SK-N-SH (cell line): ENCODE data around the gene MAST4. TPM values are rescaled to one million over a fixed set of nuclear protein-coding genes. Genes with fewer than 3 reads are reported as not detected.

Source experiments
- CTCF ChIA-PET: fragments of 300-600, 350-600 bp; formaldehyde crosslinking; extraction: SDS; loops from one replicate; lab custom pipeline; 2021; lab: Yijun Ruan, JAX
- POLR2A ChIA-PET: fragments of 350-600 bp; sonication (Branson Sonifier 250); formaldehyde crosslinking; extraction: SDS; loops from one replicate; lab custom pipeline; 2020; ENCODE audit warnings: antibody characterized with exemption, inconsistent platforms; lab: Yijun Ruan, JAX
- DNase-seq: peaks from one replicate; pipeline ENCODE4 v3.0.0; 2012
- H2AFZ ChIP-seq: fragments of 200-600 bp; sonication (generic); 2 replicates; pipeline ENCODE4 v1.8.1; 2016; ENCODE audit warnings: antibody characterized with exemption, mild to moderate bottlenecking, low read depth
- H3F3A ChIP-seq: fragments of 200-600 bp; sonication (generic); replicated peaks from 2 replicates; pipeline ENCODE3; 2016; ENCODE audit warnings: antibody characterized with exemption, mild to moderate bottlenecking; ENCODE audit not compliant: insufficient read depth
- H3K27ac ChIP-seq, 2 experiments: fragments of 200-500 bp in 1 of 2; fragments of 200-600 bp in 1 of 2; sonication (Bioruptor generic) in 1 of 2; sonication (generic), shearing (Covaris generic) in 1 of 2; 2 replicates each; pipeline versions ENCODE4 v1.5.1 to v1.6.1; 2014 to 2016; ENCODE audit warnings: low read depth in 2 of 2, inconsistent platforms in 1 of 2, low read length in 1 of 2, mild to moderate bottlenecking in 1 of 2, mixed read lengths in 1 of 2
- H3K27me3 ChIP-seq: fragments of 200-600 bp; sonication (generic), shearing (Covaris generic); 2 replicates; pipeline ENCODE4 v1.6.1; 2016; ENCODE audit warnings: mixed run types; ENCODE audit not compliant: insufficient read depth
- H3K36me3 ChIP-seq, 2 experiments: fragments of 200-500 bp in 1 of 2; fragments of 200-600 bp in 1 of 2; sonication (Bioruptor generic) in 1 of 2; sonication (generic) in 1 of 2; replicated peaks in 1 of 2; 2 replicates each; pipeline versions ENCODE3 to v1.5.1; 2014 to 2016; ENCODE audit warnings: low read length in 1 of 2, mild to moderate bottlenecking in 1 of 2; ENCODE audit not compliant: insufficient read depth in 2 of 2, control insufficient read depth in 1 of 2
- H3K4me1 ChIP-seq, 2 experiments: fragments of 200-500 bp in 1 of 2; fragments of 200-600 bp in 1 of 2; sonication (Bioruptor generic) in 1 of 2; sonication (generic), shearing (Covaris generic) in 1 of 2; 2 replicates each; pipeline versions ENCODE4 v1.5.1 to v1.6.1; 2014 to 2016; ENCODE audit warnings: low read depth in 1 of 2, low read length in 1 of 2, mixed run types in 1 of 2; ENCODE audit not compliant: insufficient read depth in 2 of 2, control insufficient read depth in 1 of 2
- H3K4me2 ChIP-seq: fragments of 200-600 bp; sonication (generic), shearing (Covaris generic); 2 replicates; pipeline ENCODE4 v1.6.1; 2017; ENCODE audit warnings: mixed run types
- H3K4me3 ChIP-seq, 2 experiments: fragments of 200-500 bp in 1 of 2; fragments of 200-600 bp in 1 of 2; sonication (Bioruptor generic) in 1 of 2; sonication (generic), shearing (Covaris generic) in 1 of 2; 2 replicates each; pipeline versions ENCODE4 v1.5.1 to v1.8.1; 2014 to 2016; ENCODE audit warnings: low read depth in 2 of 2, inconsistent platforms in 1 of 2, low read length in 1 of 2, mild to moderate bottlenecking in 1 of 2, mixed read lengths in 1 of 2, moderate library complexity in 1 of 2
- H3K79me2 ChIP-seq: fragments of 200-600 bp; sonication (generic); 2 replicates; pipeline ENCODE4 v1.8.1; 2017; ENCODE audit warnings: mild to moderate bottlenecking; ENCODE audit not compliant: insufficient read depth
- H3K9ac ChIP-seq: fragments of 200-600 bp; sonication (generic); 2 replicates; pipeline ENCODE4 v1.6.1; 2017; ENCODE audit warnings: mixed run types
- H3K9me2 ChIP-seq: fragments of 200-600 bp; sonication (generic); 2 replicates; pipeline ENCODE4 v1.6.1; 2017; ENCODE audit warnings: mixed run types
- H3K9me3 ChIP-seq: fragments of 200-600 bp; sonication (generic); 2 replicates; pipeline ENCODE4 v1.6.1; 2017; ENCODE audit warnings: mixed run types, mild to moderate bottlenecking, moderate library complexity
- H4K20me1 ChIP-seq: fragments of 200-600 bp; sonication (generic); 2 replicates; pipeline ENCODE4 v1.6.1; 2017; ENCODE audit warnings: mild to moderate bottlenecking, mixed run types; ENCODE audit not compliant: insufficient read depth
- EP300 ChIP-seq, 2 experiments: IDR thresholded peaks; 2 replicates each; pipeline versions ENCODE4 v1.4.0 to v1.6.1; 2012; ENCODE audit warnings: borderline replicate concordance in 1 of 2, low read depth in 1 of 2, low read length in 1 of 2
- FOSL2 ChIP-seq: IDR thresholded peaks from 2 replicates; pipeline ENCODE4 v1.4.0; 2012; ENCODE audit warnings: low read depth, mild to moderate bottlenecking, moderate library complexity, borderline replicate concordance
- GATA2 ChIP-seq: sonication (generic); formaldehyde crosslinking; IDR thresholded peaks from 2 replicates; pipeline ENCODE4 v1.5.0; 2020; ENCODE audit warnings: mild to moderate bottlenecking, missing genetic modification reagents
- MEF2A ChIP-seq: IDR thresholded peaks from 2 replicates; pipeline ENCODE4 v1.4.0; 2012; ENCODE audit warnings: low read depth, borderline replicate concordance
- RAD21 ChIP-seq: IDR thresholded peaks from 2 replicates; pipeline ENCODE4 v1.6.1; 2012; ENCODE audit warnings: mild to moderate bottlenecking, low read length
- TAF1 ChIP-seq: IDR thresholded peaks from 2 replicates; pipeline ENCODE4 v1.6.1; 2012; ENCODE audit warnings: low read depth, mild to moderate bottlenecking, low read length, moderate library complexity, borderline replicate concordance
- WGBS: methylation state at CpG from one replicate; pipeline ENCODE4 v1.1.6; 2017; ENCODE audit warnings: low lambda C conversion rate; 5-methylcytosine and 5-hydroxymethylcytosine counted together
- polyA plus RNA-seq, 3 experiments: library from polyadenylated mRNA; depleted of rRNA; stranded (reverse); fragments of >200 nt; gene quantifications; 2 replicates each; pipeline ENCODE4 v1.2.3, GENCODE V29; 2012
- TF ChIP-seq, protein P1 (sequence below): fragments of 200-600 bp; sonication (generic); IDR thresholded peaks from 2 replicates; pipeline ENCODE4 v1.6.1; 2017; ENCODE audit warnings: antibody characterized with exemption, mild to moderate bottlenecking, moderate library complexity
- TF ChIP-seq, protein P2 (sequence below): IDR thresholded peaks from 2 replicates; pipeline ENCODE4 v1.4.0; 2012; ENCODE audit warnings: low read depth
- TF ChIP-seq, protein P3 (sequence below): fragments of 150-350 bp; IDR thresholded peaks from 2 replicates; pipeline ENCODE4 v1.6.1; 2017; ENCODE audit warnings: antibody characterized with exemption, low read length, low read depth, borderline replicate concordance
- TF ChIP-seq, protein P4 (sequence below): IDR thresholded peaks from 2 replicates; pipeline ENCODE4 v1.4.0; 2012; ENCODE audit warnings: low read depth, borderline replicate concordance

The MAST4 gene
- polyA plus RNA-seq, 1 of the 3 experiments (the other 2 are of a cell fraction), result 2.2 TPM

DNA sequence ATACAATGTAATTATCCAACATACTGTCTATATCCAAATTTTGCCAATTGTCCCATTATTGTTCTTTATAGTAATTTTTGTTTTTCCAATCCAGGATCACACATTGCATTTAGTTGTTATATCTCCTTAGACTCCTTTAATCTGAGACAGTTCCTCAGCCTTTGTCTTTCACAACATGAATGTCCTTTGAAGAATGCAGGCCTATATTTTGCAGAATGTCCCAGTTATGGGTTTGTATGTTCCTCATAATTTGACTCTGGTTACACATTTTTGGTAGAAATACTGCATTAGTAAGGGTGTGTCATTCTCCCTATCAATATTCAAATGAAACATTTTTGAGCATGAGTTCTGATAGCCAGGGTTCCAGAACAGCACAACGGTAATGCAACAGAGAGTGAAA is 593.7 kb downstream of the MAST4 start:
- H3K9me3 ChIP-seq, result no peaks in the 10 kb centered on the region
- WGBS, result 80% methylated on average over 1 of the region's 1 CpG
- H3K27ac ChIP-seq, result no peak overlapping the region
- H3K4me3 ChIP-seq, result no peak overlapping the region
- H3K9me2 ChIP-seq, result no peaks in the 10 kb centered on the region
- H2AFZ ChIP-seq, result no peak overlapping the region
- H3K27me3 ChIP-seq, result no peaks in the 10 kb centered on the region
- H3K4me2 ChIP-seq, result no peak overlapping the region
- ChIA-PET CTCF (no interaction called here), POLR2A (no interaction called here)
- no peaks in the 10 kb centered on the region for H3F3A ChIP-seq
- H4K20me1 ChIP-seq, result no peaks in the 10 kb centered on the region
- no peaks in the 10 kb centered on the region for H3K79me2 ChIP-seq
- TF ChIP-seq FOSL2, result no peak
- H3K9ac ChIP-seq, result no peak overlapping the region
- H3K36me3 ChIP-seq, result no peaks in the 10 kb centered on the region
- no peak for DNase-seq
- no peaks in the 10 kb centered on the region for H3K4me1 ChIP-seq

DNA sequence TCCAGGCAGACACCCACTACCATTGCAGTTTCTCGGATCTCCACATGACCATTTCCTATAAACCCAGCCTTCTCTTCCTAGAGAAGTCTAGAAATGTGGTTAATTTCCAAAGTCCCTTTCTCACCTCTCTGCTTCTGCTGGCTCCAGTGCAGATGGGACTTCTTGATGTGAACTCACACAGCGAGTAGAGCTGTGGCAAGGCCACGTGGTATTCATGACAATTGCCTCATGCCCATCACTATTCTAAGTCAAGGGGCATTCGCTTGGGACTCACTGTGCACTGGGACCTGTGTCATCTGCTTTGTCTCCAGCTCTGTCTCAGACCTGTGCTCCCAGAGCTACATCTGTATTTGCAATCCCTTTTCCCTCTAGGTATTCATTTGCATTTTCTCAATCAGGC is 594.2 kb downstream of the MAST4 start:
- H3K27me3 ChIP-seq, result no peaks in the 10 kb centered on the region
- H3K4me3 ChIP-seq, result no peak overlapping the region
- no peaks in the 10 kb centered on the region; a peak in 1 of 4 replicates for H3K4me1 ChIP-seq
- no peaks in the 10 kb centered on the region for H3F3A ChIP-seq
- WGBS, result 41% methylated on average over 4 of the region's 4 CpGs
- no peak for DNase-seq
- H3K27ac ChIP-seq, result no peak overlapping the region
- H3K36me3 ChIP-seq, result no peaks in the 10 kb centered on the region
- ChIA-PET POLR2A (interaction anchor here (0.5 kb wide), 1 partner anchor 317 kb away, joined by 3 read pairs; no protein-coding TSS in a partner anchor), CTCF (interaction anchor here (1.2 kb wide), 1 partner anchor 41 kb away, joined by 3 read pairs; no protein-coding TSS in a partner anchor)
- no peaks in the 10 kb centered on the region for H3K9me3 ChIP-seq
- H2AFZ ChIP-seq, result no peak overlapping the region
- TF ChIP-seq EP300 (IDR thresholded peaks at IDR 0.05; ENCODE audit: borderline replicate concordance in 1 of 2, low read depth in 1 of 2, low read length in 1 of 2) (no peak), TAF1 (no peak), GATA2 (no peak), RAD21 (no peak), MEF2A (no peak)
- TF ChIP-seq, protein P1, sequence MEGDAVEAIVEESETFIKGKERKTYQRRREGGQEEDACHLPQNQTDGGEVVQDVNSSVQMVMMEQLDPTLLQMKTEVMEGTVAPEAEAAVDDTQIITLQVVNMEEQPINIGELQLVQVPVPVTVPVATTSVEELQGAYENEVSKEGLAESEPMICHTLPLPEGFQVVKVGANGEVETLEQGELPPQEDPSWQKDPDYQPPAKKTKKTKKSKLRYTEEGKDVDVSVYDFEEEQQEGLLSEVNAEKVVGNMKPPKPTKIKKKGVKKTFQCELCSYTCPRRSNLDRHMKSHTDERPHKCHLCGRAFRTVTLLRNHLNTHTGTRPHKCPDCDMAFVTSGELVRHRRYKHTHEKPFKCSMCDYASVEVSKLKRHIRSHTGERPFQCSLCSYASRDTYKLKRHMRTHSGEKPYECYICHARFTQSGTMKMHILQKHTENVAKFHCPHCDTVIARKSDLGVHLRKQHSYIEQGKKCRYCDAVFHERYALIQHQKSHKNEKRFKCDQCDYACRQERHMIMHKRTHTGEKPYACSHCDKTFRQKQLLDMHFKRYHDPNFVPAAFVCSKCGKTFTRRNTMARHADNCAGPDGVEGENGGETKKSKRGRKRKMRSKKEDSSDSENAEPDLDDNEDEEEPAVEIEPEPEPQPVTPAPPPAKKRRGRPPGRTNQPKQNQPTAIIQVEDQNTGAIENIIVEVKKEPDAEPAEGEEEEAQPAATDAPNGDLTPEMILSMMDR, result no peak
- TF ChIP-seq, protein P2, sequence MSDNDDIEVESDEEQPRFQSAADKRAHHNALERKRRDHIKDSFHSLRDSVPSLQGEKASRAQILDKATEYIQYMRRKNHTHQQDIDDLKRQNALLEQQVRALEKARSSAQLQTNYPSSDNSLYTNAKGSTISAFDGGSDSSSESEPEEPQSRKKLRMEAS, result no peak
- TF ChIP-seq, protein P3, sequence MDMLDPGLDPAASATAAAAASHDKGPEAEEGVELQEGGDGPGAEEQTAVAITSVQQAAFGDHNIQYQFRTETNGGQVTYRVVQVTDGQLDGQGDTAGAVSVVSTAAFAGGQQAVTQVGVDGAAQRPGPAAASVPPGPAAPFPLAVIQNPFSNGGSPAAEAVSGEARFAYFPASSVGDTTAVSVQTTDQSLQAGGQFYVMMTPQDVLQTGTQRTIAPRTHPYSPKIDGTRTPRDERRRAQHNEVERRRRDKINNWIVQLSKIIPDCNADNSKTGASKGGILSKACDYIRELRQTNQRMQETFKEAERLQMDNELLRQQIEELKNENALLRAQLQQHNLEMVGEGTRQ, result no peak
- TF ChIP-seq, protein P4, sequence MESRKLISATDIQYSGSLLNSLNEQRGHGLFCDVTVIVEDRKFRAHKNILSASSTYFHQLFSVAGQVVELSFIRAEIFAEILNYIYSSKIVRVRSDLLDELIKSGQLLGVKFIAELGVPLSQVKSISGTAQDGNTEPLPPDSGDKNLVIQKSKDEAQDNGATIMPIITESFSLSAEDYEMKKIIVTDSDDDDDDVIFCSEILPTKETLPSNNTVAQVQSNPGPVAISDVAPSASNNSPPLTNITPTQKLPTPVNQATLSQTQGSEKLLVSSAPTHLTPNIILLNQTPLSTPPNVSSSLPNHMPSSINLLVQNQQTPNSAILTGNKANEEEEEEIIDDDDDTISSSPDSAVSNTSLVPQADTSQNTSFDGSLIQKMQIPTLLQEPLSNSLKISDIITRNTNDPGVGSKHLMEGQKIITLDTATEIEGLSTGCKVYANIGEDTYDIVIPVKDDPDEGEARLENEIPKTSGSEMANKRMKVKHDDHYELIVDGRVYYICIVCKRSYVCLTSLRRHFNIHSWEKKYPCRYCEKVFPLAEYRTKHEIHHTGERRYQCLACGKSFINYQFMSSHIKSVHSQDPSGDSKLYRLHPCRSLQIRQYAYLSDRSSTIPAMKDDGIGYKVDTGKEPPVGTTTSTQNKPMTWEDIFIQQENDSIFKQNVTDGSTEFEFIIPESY, result no peak
- no peak overlapping the region for H3K9ac ChIP-seq
- no peak overlapping the region for H3K4me2 ChIP-seq
- no peaks in the 10 kb centered on the region for H4K20me1 ChIP-seq
- H3K79me2 ChIP-seq, result no peaks in the 10 kb centered on the region
- H3K9me2 ChIP-seq, result no peaks in the 10 kb centered on the region
